ENCODE results near the gene DGKD.

- TF ChIP-seq CREB5 (CRISPR knock-in tag; IDR thresholded peaks at IDR 0.05; ENCODE audit: low read depth) (no peak), GLIS3 (CRISPR knock-in tag; IDR thresholded peaks at IDR 0.05) (no peak), ZC3H10 (CRISPR knock-in tag; IDR thresholded peaks at IDR 0.05) (no peak), PATZ1 (CRISPR knock-in tag; IDR thresholded peaks at IDR 0.05; ENCODE audit: borderline replicate concordance) (no peak), BACH2 (CRISPR knock-in tag; IDR thresholded peaks at IDR 0.05; ENCODE audit: borderline replicate concordance) (no peak), ZFP30 (CRISPR knock-in tag; IDR thresholded peaks at IDR 0.05) (no peak), RARB (CRISPR knock-in tag; IDR thresholded peaks at IDR 0.05) (no peak), TOX (CRISPR knock-in tag; IDR thresholded peaks at IDR 0.05; ENCODE audit: borderline replicate concordance) (no peak), ISL1 (CRISPR knock-in tag; IDR thresholded peaks at IDR 0.05) (no peak), ESRRG (CRISPR knock-in tag; IDR thresholded peaks at IDR 0.05) (no peak)
Measured at GRCh38 chr2:233462202-233462785, 108.0 kb downstream of the DGKD start.

Data from SK-N-SH treated with all-trans-retinoic acid at 6 μM for 48 hours (cell line).